ENCODE measurements around the gene YPEL5. TPM values are rescaled to one million over a fixed set of nuclear protein-coding genes. Genes with fewer than 3 reads are reported as not detected.
"Not testable (repeated sequence)": the region's sequence is repeated elsewhere in the genome, so short reads cannot be mapped to it uniquely, and the experiment has no call there.

The YPEL5 gene
- 10 to 100 TPM; 28.4 to 33.3 TPM for total RNA-seq

GRCh38 chr2:30146337-30147195, at the start of gene YPEL5:
Gene YPEL5, plus strand, starts transcription at chr2:30147007. Its CDS starts 9,645 bp downstream, at chr2:30156652.
- DNase-seq, result peak; percentile 99
- peaks cover 55% of the 10 kb centered on the region for H3K4me1 Mint-ChIP-seq (ENCODE audit: low read depth)
- no peaks in the 10 kb centered on the region for H3K9me3 Mint-ChIP-seq
- H3K27me3 Mint-ChIP-seq (ENCODE audit: low read depth), result no peaks in the 10 kb centered on the region
- intact Hi-C loops (cut with micrococcal nuclease), result loop anchor here (1.0 to 10.0 kb wide), 12 partner anchors 80 to 1917 kb away; partner anchors contain the start of genes CLIP4, EHD3, LBH and LCLAT1
- H3K4me3 Mint-ChIP-seq, result peak within 1 kb of the TSS; percentile 84
- peak within 1 kb of the TSS; percentile 95 for H3K27ac Mint-ChIP-seq
- H3K36me3 Mint-ChIP-seq (ENCODE audit: low read depth), result no peaks in the 10 kb centered on the region
- CTCF ChIA-PET, result interaction anchor here (0.6 to 3.7 kb wide), 4 partner anchors 18 to 565 kb away, joined by 3 to 20 read pairs (median 5); no protein-coding TSS in a partner anchor

- Mint-ChIP-seq H3K27me3 (ENCODE audit: low read depth) (peaks cover 1% of the 10 kb centered on the region), H3K4me3 (no peak overlapping the region), H3K9me3 (no peaks in the 10 kb centered on the region), H3K36me3 (ENCODE audit: low read depth) (no peaks in the 10 kb centered on the region), H3K4me1 (ENCODE audit: low read depth) (no peaks in the 10 kb centered on the region), H3K27ac (no peak overlapping the region)
- DNase-seq, result no peak
- CTCF ChIA-PET, result interaction anchor here (0.6 to 1.4 kb wide), 3 partner anchors 17 to 613 kb away, joined by 3 to 6 read pairs (median 3); no protein-coding TSS in a partner anchor
- intact Hi-C loops (cut with micrococcal nuclease), result no loop called here
These were observed 48.4 kb upstream of the YPEL5 start for GRCh38 chr2:30098266-30099005.

GRCh38 chr2:30099366-30099765, 47.4 kb upstream of the YPEL5 start:
- H3K36me3 Mint-ChIP-seq (ENCODE audit: low read depth); H3K4me3 Mint-ChIP-seq; H3K4me1 Mint-ChIP-seq (ENCODE audit: low read depth); H3K27me3 Mint-ChIP-seq (ENCODE audit: low read depth); DNase-seq; intact Hi-C loops (cut with micrococcal nuclease); H3K27ac Mint-ChIP-seq; H3K9me3 Mint-ChIP-seq: not testable (repeated sequence)
- CTCF ChIA-PET, result interaction anchor here (1.3 to 1.4 kb wide), 2 partner anchors 16 to 612 kb away, joined by 3 read pairs; no protein-coding TSS in a partner anchor

GRCh38 chr2:30100691-30101090, 46.1 kb upstream of the YPEL5 start:
- H3K27ac Mint-ChIP-seq; DNase-seq; H3K36me3 Mint-ChIP-seq (ENCODE audit: low read depth); intact Hi-C loops (cut with micrococcal nuclease); H3K9me3 Mint-ChIP-seq; H3K4me1 Mint-ChIP-seq (ENCODE audit: low read depth); H3K27me3 Mint-ChIP-seq (ENCODE audit: low read depth); H3K4me3 Mint-ChIP-seq: not testable (repeated sequence)
- CTCF ChIA-PET, result interaction anchor here (0.8 to 3.2 kb wide), 4 partner anchors 8 to 65 kb away, joined by 3 to 21 read pairs (median 4); no protein-coding TSS in a partner anchor

DNA sequence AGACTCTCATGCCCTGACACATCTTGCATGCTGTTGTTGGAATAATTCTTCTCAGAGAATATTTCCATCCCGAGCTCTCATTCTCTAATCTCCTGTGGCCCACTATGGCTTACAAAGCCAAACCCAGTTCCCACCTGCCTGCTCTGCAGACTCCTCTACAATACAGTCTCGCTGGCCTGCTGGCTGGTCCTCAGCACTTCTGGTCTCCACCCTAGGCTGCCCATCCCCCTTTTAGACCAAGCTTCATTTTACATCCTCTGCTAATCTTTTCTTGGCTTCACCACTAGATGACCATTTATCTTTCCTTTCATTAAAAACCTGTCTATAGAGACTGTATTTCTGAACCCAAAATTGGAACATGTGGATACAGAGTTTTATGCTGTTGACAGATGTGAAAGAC, 42.5 kb upstream of the YPEL5 start:
- H3K27ac Mint-ChIP-seq, result no peak overlapping the region

DNA sequence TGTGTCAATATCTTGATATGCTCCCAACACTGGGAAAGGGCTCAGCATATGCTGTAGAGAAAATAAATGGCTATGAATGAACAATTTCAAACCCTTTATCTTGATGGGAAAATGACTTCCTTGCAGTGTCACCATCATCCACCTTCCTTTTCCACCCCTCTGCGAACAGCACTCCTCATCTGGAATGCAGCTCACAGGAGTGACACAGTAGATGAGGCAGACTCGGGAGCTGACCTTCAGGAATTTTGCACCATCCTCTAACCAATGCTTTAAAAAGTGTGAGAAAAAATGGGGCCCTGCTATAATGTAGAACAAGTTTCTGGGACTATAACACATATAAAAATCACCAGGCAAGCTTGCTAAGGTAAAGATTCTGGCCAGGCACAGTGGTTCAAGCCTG, 41.3 kb upstream of the YPEL5 start:
- no peak for DNase-seq
- Mint-ChIP-seq H3K27ac (no peak overlapping the region), H3K9me3 (no peaks in the 10 kb centered on the region), H3K4me1 (ENCODE audit: low read depth) (no peaks in the 10 kb centered on the region), H3K27me3 (ENCODE audit: low read depth) (no peaks in the 10 kb centered on the region), H3K36me3 (ENCODE audit: low read depth) (no peaks in the 10 kb centered on the region), H3K4me3 (no peak overlapping the region)
- CTCF ChIA-PET, result interaction anchor here (0.8 kb wide), 1 partner anchor 15 kb away, joined by 5 read pairs; no protein-coding TSS in a partner anchor
- intact Hi-C loops (cut with micrococcal nuclease), result no loop called here

More for the DNA sequence above, 42.5 kb upstream of the YPEL5 start:
- no peaks in the 10 kb centered on the region for H3K36me3 Mint-ChIP-seq (ENCODE audit: low read depth)
- no peak overlapping the region for H3K4me3 Mint-ChIP-seq
- intact Hi-C loops (cut with micrococcal nuclease), result no loop called here
- CTCF ChIA-PET, result interaction anchor here (0.6 kb wide), 1 partner anchor 594 kb away, joined by 3 read pairs; no protein-coding TSS in a partner anchor
- no peaks in the 10 kb centered on the region for H3K27me3 Mint-ChIP-seq (ENCODE audit: low read depth)
- H3K4me1 Mint-ChIP-seq (ENCODE audit: low read depth), result no peaks in the 10 kb centered on the region
- no peak for DNase-seq
- no peaks in the 10 kb centered on the region for H3K9me3 Mint-ChIP-seq

DNA sequence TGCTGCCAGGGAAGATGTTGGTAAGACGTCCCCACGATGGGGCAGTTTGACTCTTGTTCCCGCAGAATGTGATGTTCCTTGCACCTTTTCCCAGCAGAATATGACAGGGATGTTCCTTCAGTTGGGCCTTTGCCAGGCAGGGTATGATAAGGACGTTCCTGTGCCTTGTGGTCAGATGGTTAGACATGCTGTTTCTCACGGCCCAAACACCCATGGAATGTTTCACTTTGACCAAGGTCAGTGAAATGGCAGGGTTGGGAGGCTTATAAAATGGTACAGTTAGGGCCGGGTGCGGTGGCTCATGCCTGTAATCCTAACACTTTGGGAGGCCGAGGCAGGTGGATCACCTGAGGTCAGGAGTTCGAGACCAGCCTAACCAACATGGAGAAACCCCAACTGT, 40.3 kb upstream of the YPEL5 start:
- Mint-ChIP-seq H3K36me3 (ENCODE audit: low read depth) (no peaks in the 10 kb centered on the region), H3K4me3 (no peak overlapping the region), H3K27ac (no peak overlapping the region), H3K9me3 (no peaks in the 10 kb centered on the region), H3K4me1 (ENCODE audit: low read depth) (no peaks in the 10 kb centered on the region), H3K27me3 (ENCODE audit: low read depth) (no peaks in the 10 kb centered on the region)
- intact Hi-C loops (cut with micrococcal nuclease), result no loop called here
- DNase-seq, result no peak
- CTCF ChIA-PET, result no interaction called here

- CTCF ChIA-PET, result interaction anchor here (1.0 kb wide), 1 partner anchor 8 kb away, joined by 3 read pairs; no protein-coding TSS in a partner anchor
- no peak overlapping the region for H3K4me3 Mint-ChIP-seq
- H3K9me3 Mint-ChIP-seq, result no peaks in the 10 kb centered on the region
- intact Hi-C loops (cut with micrococcal nuclease), result no loop called here
- H3K27ac Mint-ChIP-seq, result no peak overlapping the region
- no peaks in the 10 kb centered on the region for H3K27me3 Mint-ChIP-seq (ENCODE audit: low read depth)
- H3K36me3 Mint-ChIP-seq (ENCODE audit: low read depth), result no peaks in the 10 kb centered on the region
- H3K4me1 Mint-ChIP-seq (ENCODE audit: low read depth), result no peaks in the 10 kb centered on the region
- no peak for DNase-seq
These were observed 38.6 kb upstream of the YPEL5 start for GRCh38 chr2:30108192-30108591.

GRCh38 chr2:30108851-30109250, 38.0 kb upstream of the YPEL5 start:
- Mint-ChIP-seq H3K27ac (no peak overlapping the region), H3K4me1 (ENCODE audit: low read depth) (no peaks in the 10 kb centered on the region), H3K27me3 (ENCODE audit: low read depth) (no peaks in the 10 kb centered on the region), H3K36me3 (ENCODE audit: low read depth) (no peaks in the 10 kb centered on the region), H3K4me3 (no peak overlapping the region), H3K9me3 (no peaks in the 10 kb centered on the region)
- DNase-seq, result no peak
- CTCF ChIA-PET, result interaction anchor here (1.0 kb wide), 1 partner anchor 8 kb away, joined by 3 read pairs; no protein-coding TSS in a partner anchor
- intact Hi-C loops (cut with micrococcal nuclease), result no loop called here

DNA sequence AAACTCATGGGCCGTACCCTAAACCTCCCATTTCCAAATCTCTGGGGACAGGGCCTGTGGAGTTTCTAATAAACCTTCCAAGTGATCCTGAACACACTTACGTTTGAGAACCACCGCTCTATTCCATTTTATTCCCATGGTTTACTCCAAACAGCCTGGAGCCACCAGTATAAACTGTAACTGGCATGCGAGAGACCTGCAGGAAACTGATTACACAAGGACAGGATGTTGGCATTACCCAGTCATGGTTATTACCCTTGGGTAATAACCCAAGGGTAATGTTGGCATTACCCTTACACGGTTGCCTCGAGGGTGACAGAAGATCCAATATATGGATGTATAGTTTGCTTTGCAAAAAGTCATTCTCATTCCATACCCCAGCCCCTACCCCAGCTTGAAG, 37.0 kb upstream of the YPEL5 start:
- Mint-ChIP-seq H3K36me3 (ENCODE audit: low read depth) (no peaks in the 10 kb centered on the region), H3K4me3 (no peak overlapping the region), H3K4me1 (ENCODE audit: low read depth) (no peaks in the 10 kb centered on the region), H3K27ac (no peak overlapping the region), H3K27me3 (ENCODE audit: low read depth) (no peaks in the 10 kb centered on the region), H3K9me3 (no peaks in the 10 kb centered on the region)
- no peak for DNase-seq
- CTCF ChIA-PET, result no interaction called here
- intact Hi-C loops (cut with micrococcal nuclease), result no loop called here

- CTCF ChIA-PET, result no interaction called here
- H3K27me3 Mint-ChIP-seq (ENCODE audit: low read depth), result no peaks in the 10 kb centered on the region
- intact Hi-C loops (cut with micrococcal nuclease), result no loop called here
- no peak overlapping the region for H3K27ac Mint-ChIP-seq
- no peaks in the 10 kb centered on the region for H3K9me3 Mint-ChIP-seq
- no peak for DNase-seq
- no peak overlapping the region for H3K4me3 Mint-ChIP-seq
- H3K4me1 Mint-ChIP-seq (ENCODE audit: low read depth), result peaks cover 3% of the 10 kb centered on the region
- H3K36me3 Mint-ChIP-seq (ENCODE audit: low read depth), result no peaks in the 10 kb centered on the region
These were observed 36.0 kb upstream of the YPEL5 start for GRCh38 chr2:30110773-30111172.

DNA sequence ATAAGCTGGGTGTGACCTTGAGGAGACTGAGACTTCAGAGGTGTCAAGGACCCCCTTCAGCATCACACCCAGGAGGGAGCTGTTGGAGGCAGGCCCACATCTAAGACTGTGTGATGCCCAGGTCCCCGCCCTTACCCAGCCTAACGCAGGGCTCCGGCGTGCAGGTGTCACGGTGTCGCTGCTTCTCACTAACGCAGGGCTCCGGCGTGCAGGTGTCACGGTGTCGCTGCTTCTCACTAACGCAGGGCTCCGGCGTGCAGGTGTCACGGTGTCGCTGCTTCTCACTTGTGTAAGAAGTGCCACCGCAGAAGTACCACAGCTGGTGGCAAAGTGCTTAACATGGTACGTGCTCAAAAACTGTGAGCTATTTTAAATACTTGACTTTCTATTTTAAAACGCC, 35.6 kb upstream of the YPEL5 start:
- H3K27ac Mint-ChIP-seq; intact Hi-C loops (cut with micrococcal nuclease); H3K27me3 Mint-ChIP-seq (ENCODE audit: low read depth); H3K4me1 Mint-ChIP-seq (ENCODE audit: low read depth); CTCF ChIA-PET; H3K9me3 Mint-ChIP-seq; H3K4me3 Mint-ChIP-seq; H3K36me3 Mint-ChIP-seq (ENCODE audit: low read depth); DNase-seq: not testable (repeated sequence)

All from activated naive CD4-positive, alpha-beta T cell treated with anti-CD3 and anti-CD28 coated beads for 36 hours (primary cell).